IMR-90 (cell line): Measurements from ENCODE around the gene FKBP14. TPM values are rescaled to one million over a fixed set of nuclear protein-coding genes. Genes with fewer than 3 reads are reported as not detected.
"Not testable (repeated sequence)": the region's sequence is repeated elsewhere in the genome, so short reads cannot be mapped to it uniquely, and the experiment has no call there.

Experiments
- ATAC-seq: fragments of 200-7000 bp; cut with Tn5 transposase; 2 replicates; pipeline ENCODE4 v1.9.1; 2020; ENCODE audit warnings: low read depth, mild to moderate bottlenecking, moderate library complexity
- BruUV-seq: library from RNA; stranded (reverse); fragments of 400-500 nt; replicated peaks from 2 replicates; lab custom pipeline; 2021; lab: Mats Ljungman, UMichigan
- CTCF ChIA-PET: fragments of 300-600 bp; formaldehyde crosslinking; extraction: SDS; loops from one replicate; lab custom pipeline; 2021; ENCODE audit warnings: antibody characterized with exemption; lab: Yijun Ruan, JAX
- POLR2A ChIA-PET: fragments of 300-600 bp; sonication (Branson Sonifier 250); formaldehyde crosslinking; loops from one replicate; lab custom pipeline; 2022; ENCODE audit warnings: antibody characterized with exemption; ENCODE audit not compliant: unreplicated experiment; lab: Charles Lee
- DNase-seq: peaks from one replicate; pipeline ENCODE4 v3.0.0; 2013
- H2AFZ ChIP-seq: replicated peaks from 2 replicates; pipeline ENCODE3; 2013; ENCODE audit warnings: low read length, mild to moderate bottlenecking; ENCODE audit not compliant: poor library complexity
- H2AK5ac ChIP-seq: 2 replicates; pipeline ENCODE4 v1.6.1; 2013; ENCODE audit warnings: low read depth, low read length, inconsistent platforms
- H2AK9ac ChIP-seq: replicated peaks from 2 replicates; pipeline ENCODE3; 2013; ENCODE audit warnings: mild to moderate bottlenecking, low read depth, low read length, moderate library complexity; ENCODE audit not compliant: poor library complexity
- H2BK120ac ChIP-seq: 2 replicates; pipeline ENCODE4 v1.6.1; 2013; ENCODE audit warnings: low read depth, low read length, inconsistent platforms
- H2BK15ac ChIP-seq: 3 replicates; pipeline ENCODE4 v1.6.1; 2013; ENCODE audit warnings: low read depth, low read length, inconsistent platforms
- H2BK20ac ChIP-seq: 2 replicates; pipeline ENCODE4 v1.6.1; 2013; ENCODE audit warnings: low read depth, mild to moderate bottlenecking, inconsistent platforms, low read length, moderate library complexity
- H2BK5ac ChIP-seq: 2 replicates; pipeline ENCODE4 v1.6.1; 2013; ENCODE audit warnings: mild to moderate bottlenecking, low read depth, low read length, inconsistent platforms; ENCODE audit not compliant: poor library complexity, severe bottlenecking
- H3K14ac ChIP-seq: replicated peaks from 2 replicates; pipeline ENCODE4 v1.6.1; 2013; ENCODE audit warnings: low read depth, low read length, inconsistent platforms
- H3K18ac ChIP-seq: 2 replicates; pipeline ENCODE4 v1.6.1; 2013; ENCODE audit warnings: low read depth, low read length, control low read depth
- H3K23ac ChIP-seq: 2 replicates; pipeline ENCODE4 v1.6.1; 2013; ENCODE audit warnings: low read depth, low read length, inconsistent platforms
- H3K27ac ChIP-seq: 2 replicates; pipeline ENCODE4 v1.5.1; 2013; ENCODE audit warnings: mild to moderate bottlenecking, control low read depth, low read length; ENCODE audit not compliant: insufficient read depth
- H3K27me3 ChIP-seq: 2 replicates; pipeline ENCODE4 v1.6.1; 2013; ENCODE audit warnings: low read length; ENCODE audit not compliant: control insufficient read depth, insufficient read depth
- H3K36me3 ChIP-seq: 2 replicates; pipeline ENCODE4 v1.6.1; 2013; ENCODE audit warnings: low read length, mixed read lengths; ENCODE audit not compliant: control insufficient read depth, insufficient read depth
- H3K4ac ChIP-seq: 2 replicates; pipeline ENCODE4 v1.6.1; 2013; ENCODE audit warnings: low read depth, low read length, inconsistent platforms
- H3K4me1 ChIP-seq: 2 replicates; pipeline ENCODE4 v1.6.1; 2013; ENCODE audit warnings: low read length, mixed read lengths; ENCODE audit not compliant: control insufficient read depth, insufficient read depth
- H3K4me2 ChIP-seq: 2 replicates; pipeline ENCODE4 v1.6.1; 2013; ENCODE audit warnings: low read depth, mild to moderate bottlenecking, control low read depth, low read length, moderate library complexity
- H3K4me3 ChIP-seq: 2 replicates; pipeline ENCODE4 v1.5.1; 2013; ENCODE audit warnings: low read depth, mild to moderate bottlenecking, control low read depth, low read length, moderate library complexity; ENCODE audit not compliant: insufficient read depth
- H3K56ac ChIP-seq: 2 replicates; pipeline ENCODE4 v1.6.1; 2013; ENCODE audit warnings: low read length, inconsistent platforms; ENCODE audit not compliant: insufficient read depth; ENCODE audit errors: extremely low read depth
- H3K79me1 ChIP-seq, 2 experiments: 2 replicates each; pipeline ENCODE4 v1.6.1; 2013; ENCODE audit warnings: low read length in 2 of 2, inconsistent platforms in 1 of 2, low read depth in 1 of 2
- H3K9ac ChIP-seq: 2 replicates; pipeline ENCODE4 v1.6.1; 2013; ENCODE audit warnings: low read depth, low read length, control low read depth
- H3K9me1 ChIP-seq: 2 replicates; pipeline ENCODE4 v1.6.1; 2013; ENCODE audit warnings: low read length, inconsistent platforms; ENCODE audit not compliant: insufficient read depth
- H3K9me3 ChIP-seq: 2 replicates; pipeline ENCODE4 v1.6.1; 2013; ENCODE audit warnings: low read length; ENCODE audit not compliant: control insufficient read depth, insufficient read depth
- H4K20me1 ChIP-seq: 2 replicates; pipeline ENCODE4 v1.6.1; 2013; ENCODE audit warnings: low read length, inconsistent platforms; ENCODE audit not compliant: insufficient read depth
- H4K5ac ChIP-seq: 2 replicates; pipeline ENCODE4 v1.6.1; 2013; ENCODE audit warnings: mild to moderate bottlenecking, low read depth, low read length, control low read depth
- H4K8ac ChIP-seq, 2 experiments: 2 replicates each; pipeline ENCODE4 v1.6.1; 2013; ENCODE audit warnings: low read depth in 2 of 2, low read length in 2 of 2, control low read depth in 1 of 2, inconsistent platforms in 1 of 2
- H4K91ac ChIP-seq: 2 replicates; pipeline ENCODE4 v1.6.1; 2013; ENCODE audit warnings: low read depth, low read length, inconsistent platforms; ENCODE audit not compliant: insufficient read depth
- WGBS, 2 experiments: methylation state at CpG; one replicate each; pipeline versions ENCODE4 v1.1.5 to v1.1.7; 2013; ENCODE audit warnings: missing lambda C conversion rate in 2 of 2; ENCODE audit not compliant: insufficient read length in 1 of 2; ENCODE audit errors: extremely low coverage in 2 of 2; 5-methylcytosine and 5-hydroxymethylcytosine counted together
- dilution Hi-C: fragments of 300-500 bp; cut with HindIII; formaldehyde crosslinking; loops from one replicate; pipeline ENCODE4 v1.14.3; 2018; ENCODE audit warnings: low sequenced_read_pairs; ENCODE audit not compliant: unreplicated experiment
- in situ Hi-C: fragments of 300-500 bp; cut with MboI; formaldehyde crosslinking; loops from 3 replicates; pipeline ENCODE4 v1.14.3; 2019; ENCODE audit warnings: low sequenced_read_pairs, inconsistent platforms, mixed read lengths
- intact Hi-C: fragments of 100-400 bp; cut with micrococcal nuclease; formaldehyde crosslinking; loops from 2 replicates; pipeline ENCODE4 v1.10.0; 2022
- polyA plus RNA-seq, 3 experiments: library from polyadenylated mRNA; depleted of rRNA; stranded (reverse); fragments of >200 nt; gene quantifications; 2 replicates each; pipeline ENCODE4 v1.2.3, GENCODE V29; 2012; ENCODE audit warnings: low replicate concordance in 1 of 3
- total RNA-seq: library from RNA; depleted of rRNA; stranded (reverse); fragments of >200 nt; gene quantifications from 2 replicates; pipeline ENCODE4 v1.2.3, GENCODE V29; 2012
- TF ChIP-seq, protein P1 (sequence below): fragments of 150-350 bp; IDR thresholded peaks from 2 replicates; pipeline ENCODE4 v1.6.1; 2016; ENCODE audit warnings: low read depth, mild to moderate bottlenecking, low read length, moderate library complexity, borderline replicate concordance

The FKBP14 gene
- total and polyA plus RNA-seq, 2 of the 4 experiments (the other 2 are of a cell fraction): 26.3 to 27.1 TPM

DNA sequence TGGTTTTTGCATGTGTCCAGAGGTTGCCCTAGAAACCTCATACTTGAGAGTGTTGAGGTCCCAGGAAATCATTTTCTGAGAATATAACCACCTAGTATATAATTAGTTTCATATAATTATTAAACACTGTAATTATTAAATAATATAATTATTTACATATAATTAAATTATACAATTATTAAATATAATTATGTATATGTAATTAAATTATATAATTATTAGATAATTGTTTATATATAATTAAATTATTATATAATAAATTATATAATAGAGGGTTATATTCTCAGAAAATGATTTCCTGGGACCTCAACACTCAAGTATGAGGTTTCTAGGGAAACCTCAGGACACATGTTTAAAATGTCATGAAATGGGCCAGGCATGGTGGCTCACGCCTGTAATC is 64.5 kb downstream of the FKBP14 start:
- Histone ChIP-seq H3K9me3 (no peaks in the 10 kb centered on the region), H3K27ac (no peak overlapping the region), H4K91ac (no peak overlapping the region), H3K79me1 (peaks cover 28 to 58% of the 10 kb centered on the region in 2 experiments), H3K27me3 (no peaks in the 10 kb centered on the region), H2BK5ac (no peak overlapping the region), H4K8ac (no peak overlapping the region), H4K5ac (no peak overlapping the region), H3K18ac (no peak overlapping the region), H3K56ac (no peak overlapping the region), H3K36me3 (peaks cover 22% of the 10 kb centered on the region), H2AK5ac (no peak overlapping the region), H2BK15ac (no peak overlapping the region), H3K23ac (no peak overlapping the region), H3K4ac (no peak overlapping the region), H3K9ac (no peak overlapping the region), H2BK20ac (no peak overlapping the region), H3K14ac (no peak overlapping the region), H4K20me1 (peaks cover 27% of the 10 kb centered on the region; the same call in 1 of the 2 replicates), H3K4me1 (no peaks in the 10 kb centered on the region), H2AK9ac (no peak overlapping the region), H3K9me1 (peaks cover 14% of the 10 kb centered on the region), H3K4me2 (no peak overlapping the region), H2AFZ (no peak overlapping the region), H2BK120ac (no peak overlapping the region), H3K4me3 (no peak overlapping the region)
- no peak for DNase-seq
- in situ Hi-C loops: no loop called here
- BruUV-seq: no TSS peak
- ChIA-PET POLR2A (no interaction called here), CTCF (no interaction called here)
- intact Hi-C loops: no loop called here
- TF ChIP-seq, protein P1, sequence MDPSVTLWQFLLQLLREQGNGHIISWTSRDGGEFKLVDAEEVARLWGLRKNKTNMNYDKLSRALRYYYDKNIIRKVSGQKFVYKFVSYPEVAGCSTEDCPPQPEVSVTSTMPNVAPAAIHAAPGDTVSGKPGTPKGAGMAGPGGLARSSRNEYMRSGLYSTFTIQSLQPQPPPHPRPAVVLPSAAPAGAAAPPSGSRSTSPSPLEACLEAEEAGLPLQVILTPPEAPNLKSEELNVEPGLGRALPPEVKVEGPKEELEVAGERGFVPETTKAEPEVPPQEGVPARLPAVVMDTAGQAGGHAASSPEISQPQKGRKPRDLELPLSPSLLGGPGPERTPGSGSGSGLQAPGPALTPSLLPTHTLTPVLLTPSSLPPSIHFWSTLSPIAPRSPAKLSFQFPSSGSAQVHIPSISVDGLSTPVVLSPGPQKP: no peak
- no peak for ATAC-seq
- dilution Hi-C loops: no loop called here
- WGBS, 2 experiments: no CpG with 5 or more reads among the region's 1 CpG

DNA sequence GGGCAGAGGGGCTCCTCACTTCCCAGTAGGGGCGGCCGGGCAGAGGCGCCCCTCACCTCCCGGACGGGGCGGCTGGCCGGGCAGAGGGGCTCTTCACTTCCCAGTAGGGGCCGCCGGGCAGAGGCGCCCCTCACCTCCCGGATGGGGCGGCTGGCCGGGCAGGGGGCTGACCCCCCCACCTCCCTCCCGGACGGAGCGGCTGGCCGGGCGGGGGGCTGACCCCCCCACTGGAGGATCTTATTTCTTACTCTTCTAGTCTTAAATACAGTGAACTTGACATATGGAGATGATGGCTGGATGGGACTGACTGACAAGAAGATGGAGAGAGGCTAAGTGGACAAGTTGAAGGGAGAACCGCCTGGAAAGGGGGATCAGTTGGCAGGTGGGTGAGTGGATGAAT is 64.9 kb downstream of the FKBP14 start:
- H3K4ac ChIP-seq, H3K14ac ChIP-seq, BruUV-seq, ATAC-seq, H3K4me1 ChIP-seq, H4K8ac ChIP-seq, H2AK9ac ChIP-seq, H3K18ac ChIP-seq, intact Hi-C loops, H2AK5ac ChIP-seq, POLR2A ChIA-PET, DNase-seq, H3K27ac ChIP-seq, H3K4me2 ChIP-seq, H2BK15ac ChIP-seq, H3K4me3 ChIP-seq, in situ Hi-C loops, dilution Hi-C loops, H2AFZ ChIP-seq, CTCF ChIA-PET, H4K91ac ChIP-seq, H3K27me3 ChIP-seq, H3K23ac ChIP-seq, H3K9ac ChIP-seq, H3K56ac ChIP-seq, H2BK5ac ChIP-seq, H2BK120ac ChIP-seq, H4K5ac ChIP-seq, H3K9me3 ChIP-seq, H2BK20ac ChIP-seq: not testable (repeated sequence)
- H3K79me1 ChIP-seq: peaks cover 28 to 61% of the 10 kb centered on the region in 2 experiments
- H3K9me1 ChIP-seq: peaks cover 14% of the 10 kb centered on the region
- H4K20me1 ChIP-seq: peaks cover 28% of the 10 kb centered on the region; the same call in 1 of the 2 replicates
- WGBS, 2 experiments: no CpG with 5 or more reads among the region's 19 CpGs
- peaks cover 20% of the 10 kb centered on the region for H3K36me3 ChIP-seq
